ENCODE results near the gene SRA1. TPM values are rescaled to one million over a fixed set of nuclear protein-coding genes. Genes with fewer than 3 reads are reported as not detected.
A peak's percentile ranks its signal among the peaks of the same experiment; 100 is the strongest.
"Not testable (repeated sequence)": the region's sequence is repeated elsewhere in the genome, so short reads cannot be mapped to it uniquely, and the experiment has no call there.

SRA1 gene
- total and polyA plus RNA-seq, 9 donors: 11.7 to 34.4 (median 20.1) TPM

DNA sequence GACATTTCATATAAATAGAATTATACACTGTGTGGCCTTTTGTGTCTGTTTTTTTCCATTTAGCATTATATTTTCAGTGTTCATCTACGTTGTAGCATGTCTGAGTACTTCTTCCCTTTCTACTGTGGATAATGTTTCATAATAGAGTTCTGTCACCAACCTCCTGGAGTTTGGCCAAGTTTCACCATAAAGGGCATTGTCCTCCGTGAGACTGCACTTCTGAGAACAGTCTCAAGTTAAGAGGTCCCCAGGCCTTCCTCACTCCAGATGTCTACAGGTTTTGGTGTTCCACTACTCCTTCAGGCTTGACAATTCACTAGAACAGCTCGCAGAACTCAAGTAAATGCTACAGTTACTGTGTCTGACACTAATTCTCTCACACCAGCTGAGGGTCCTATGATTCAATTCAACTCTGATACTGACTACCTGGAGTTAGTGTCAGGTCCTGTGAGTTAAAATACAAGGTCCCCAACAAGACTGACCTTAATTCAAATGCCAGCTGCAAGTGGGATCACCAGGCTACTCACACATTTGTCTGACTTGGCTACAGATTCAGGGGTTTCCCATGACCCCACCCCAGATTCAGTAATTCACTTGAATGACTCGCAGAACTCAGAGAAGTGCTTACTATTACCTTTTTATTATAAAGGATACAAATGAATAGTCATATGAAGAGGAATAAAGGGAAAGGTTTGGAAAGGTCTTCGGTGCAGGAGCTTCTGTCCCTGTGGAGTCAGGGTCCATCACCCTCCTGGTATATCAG, 38.4 kb upstream of the SRA1 start:
- 86 to 88% (median 88%) methylated on average over 5 of the region's 5 CpGs for WGBS, 3 donors
- H3K27me3 ChIP-seq: no peaks in the 10 kb centered on the region
- H3K9me3 ChIP-seq: no peaks in the 10 kb centered on the region
- TF ChIP-seq POLR2A (IDR thresholded peaks at IDR 0.05): no peak
- TF ChIP-seq EP300 (IDR thresholded peaks at IDR 0.05): no peak
- TF ChIP-seq CTCF (IDR thresholded peaks at IDR 0.05): no peak
- peak overlapping the region in 1 of 2 donors; percentile 3 for H3K27ac ChIP-seq
- H3K4me3 ChIP-seq: no peak overlapping the region
- H3K4me1 ChIP-seq (ENCODE audit: insufficient read depth): peaks cover 16% of the 10 kb centered on the region
- no peaks in the 10 kb centered on the region for H3K36me3 ChIP-seq
- intact Hi-C loops (cut with DNase I): no loop called here
- no peak for DNase-seq

- H3K4me3 ChIP-seq: no peak overlapping the region
- WGBS, 3 donors: 71 to 76% (median 75%) methylated on average over 6 of the region's 6 CpGs
- H3K27me3 ChIP-seq: no peaks in the 10 kb centered on the region
- no peak overlapping the region for H3K27ac ChIP-seq
- peak in 1 of 5 donors; percentile 41 for DNase-seq
- H3K36me3 ChIP-seq: no peaks in the 10 kb centered on the region
- no peaks in the 10 kb centered on the region for H3K9me3 ChIP-seq
- intact Hi-C loops (cut with DNase I): no loop called here
- TF ChIP-seq EP300 (IDR thresholded peaks at IDR 0.05) (no peak), POLR2A (IDR thresholded peaks at IDR 0.05) (no peak), CTCF (IDR thresholded peaks at IDR 0.05) (no peak)
- peaks cover 17% of the 10 kb centered on the region for H3K4me1 ChIP-seq (ENCODE audit: insufficient read depth)
Observed at GRCh38 chr5:140594169-140594568, 36.9 kb upstream of the SRA1 start.

- WGBS, 3 donors: 39 to 60% (median 60%) methylated on average over 11 to 13 of the region's 14 CpGs
- intact Hi-C loops (cut with DNase I); H3K9me3 ChIP-seq; H3K4me3 ChIP-seq; DNase-seq; H3K36me3 ChIP-seq; H3K27me3 ChIP-seq; H3K27ac ChIP-seq: not testable (repeated sequence)
- peaks cover 19% of the 10 kb centered on the region for H3K4me1 ChIP-seq (ENCODE audit: insufficient read depth)
Observed at GRCh38 chr5:140593070-140593469, 35.8 kb upstream of the SRA1 start.

GRCh38 chr5:140591747-140592372, 34.6 kb upstream of the SRA1 start:
- intact Hi-C loops (cut with DNase I): no loop called here
- TF ChIP-seq EP300 (IDR thresholded peaks at IDR 0.05) (no peak), CTCF (IDR thresholded peaks at IDR 0.05) (no peak), POLR2A (IDR thresholded peaks at IDR 0.05) (no peak)
- Histone ChIP-seq H3K27ac (no peak overlapping the region), H3K4me1 (ENCODE audit: insufficient read depth) (peaks cover 19% of the 10 kb centered on the region), H3K4me3 (no peak overlapping the region), H3K9me3 (no peaks in the 10 kb centered on the region), H3K36me3 (no peaks in the 10 kb centered on the region), H3K27me3 (no peaks in the 10 kb centered on the region)
- DNase-seq: no peak
- 80 to 88% (median 82%) methylated on average over 5 of the region's 5 CpGs for WGBS, 3 donors

GRCh38 chr5:140590861-140591260, 33.6 kb upstream of the SRA1 start:
- H3K36me3 ChIP-seq: no peaks in the 10 kb centered on the region
- intact Hi-C loops (cut with DNase I): no loop called here
- H3K27ac ChIP-seq: no peak overlapping the region
- DNase-seq: no peak
- WGBS, 3 donors: 86 to 93% (median 92%) methylated on average over 7 of the region's 7 CpGs
- H3K4me1 ChIP-seq (ENCODE audit: insufficient read depth): peaks cover 10% of the 10 kb centered on the region
- H3K9me3 ChIP-seq: no peaks in the 10 kb centered on the region
- TF ChIP-seq EP300 (IDR thresholded peaks at IDR 0.05) (no peak), POLR2A (IDR thresholded peaks at IDR 0.05) (no peak), CTCF (IDR thresholded peaks at IDR 0.05) (no peak)
- no peak overlapping the region for H3K4me3 ChIP-seq
- H3K27me3 ChIP-seq: no peaks in the 10 kb centered on the region
